Measurements from ENCODE around the gene FGF13. TPM values are rescaled to one million over a fixed set of nuclear protein-coding genes. Genes with fewer than 3 reads are reported as not detected.
A peak's percentile ranks its signal among the peaks of the same experiment; 100 is the strongest.

FGF13 gene
- total RNA-seq, 1 experiment from 2014 or later: 0.75 TPM

DNA sequence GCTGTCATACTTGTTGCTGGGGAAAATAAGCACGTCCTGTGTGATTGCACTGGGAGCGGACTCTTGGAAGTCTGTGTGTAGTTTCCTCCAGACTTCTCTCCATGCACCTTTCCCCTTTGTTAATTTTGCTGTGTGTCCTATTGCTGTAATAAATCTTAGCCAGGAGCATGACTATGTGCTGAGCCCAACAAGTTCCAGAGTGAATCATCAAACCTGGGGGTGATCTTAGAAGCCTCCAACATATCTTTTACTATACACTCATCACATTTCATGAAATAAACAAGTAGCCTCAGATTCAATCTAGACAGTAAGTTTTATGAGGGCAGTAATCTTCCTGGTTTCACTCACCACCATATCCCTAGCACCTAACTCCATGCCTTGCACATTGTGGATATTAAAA, 43.3 kb upstream of the FGF13 start:
- Mint-ChIP-seq H3K9me3 (ENCODE audit: unreplicated experiment) (no peaks in the 10 kb centered on the region), H3K27me3 (ENCODE audit: insufficient read depth, unreplicated experiment) (no peaks in the 10 kb centered on the region), H3K4me3 (ENCODE audit: unreplicated experiment) (no peak overlapping the region), H3K4me1 (ENCODE audit: insufficient read depth, unreplicated experiment) (no peaks in the 10 kb centered on the region), H3K36me3 (ENCODE audit: insufficient read depth, unreplicated experiment) (no peaks in the 10 kb centered on the region), H3K27ac (ENCODE audit: low read depth, unreplicated experiment) (no peak overlapping the region)
- ChIA-PET POLR2A (no interaction called here), CTCF (interaction anchor here (0.7 to 3.7 kb wide), 5 partner anchors 9 to 805 kb away, joined by 3 to 23 read pairs (median 3); no protein-coding TSS in a partner anchor)
- intact Hi-C loops (cut with micrococcal nuclease): loop anchor here (5.0 kb wide), 2 partner anchors 1217 to 1907 kb away; no protein-coding TSS in a partner anchor
- peak; percentile 14 for DNase-seq (ENCODE audit: unreplicated experiment)
- no TSS peak for BruUV-seq (replicated peaks)
- TF ChIP-seq, protein P1, sequence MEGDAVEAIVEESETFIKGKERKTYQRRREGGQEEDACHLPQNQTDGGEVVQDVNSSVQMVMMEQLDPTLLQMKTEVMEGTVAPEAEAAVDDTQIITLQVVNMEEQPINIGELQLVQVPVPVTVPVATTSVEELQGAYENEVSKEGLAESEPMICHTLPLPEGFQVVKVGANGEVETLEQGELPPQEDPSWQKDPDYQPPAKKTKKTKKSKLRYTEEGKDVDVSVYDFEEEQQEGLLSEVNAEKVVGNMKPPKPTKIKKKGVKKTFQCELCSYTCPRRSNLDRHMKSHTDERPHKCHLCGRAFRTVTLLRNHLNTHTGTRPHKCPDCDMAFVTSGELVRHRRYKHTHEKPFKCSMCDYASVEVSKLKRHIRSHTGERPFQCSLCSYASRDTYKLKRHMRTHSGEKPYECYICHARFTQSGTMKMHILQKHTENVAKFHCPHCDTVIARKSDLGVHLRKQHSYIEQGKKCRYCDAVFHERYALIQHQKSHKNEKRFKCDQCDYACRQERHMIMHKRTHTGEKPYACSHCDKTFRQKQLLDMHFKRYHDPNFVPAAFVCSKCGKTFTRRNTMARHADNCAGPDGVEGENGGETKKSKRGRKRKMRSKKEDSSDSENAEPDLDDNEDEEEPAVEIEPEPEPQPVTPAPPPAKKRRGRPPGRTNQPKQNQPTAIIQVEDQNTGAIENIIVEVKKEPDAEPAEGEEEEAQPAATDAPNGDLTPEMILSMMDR (IDR thresholded peaks at IDR 0.05; ENCODE audit: unreplicated experiment): no peak

DNA sequence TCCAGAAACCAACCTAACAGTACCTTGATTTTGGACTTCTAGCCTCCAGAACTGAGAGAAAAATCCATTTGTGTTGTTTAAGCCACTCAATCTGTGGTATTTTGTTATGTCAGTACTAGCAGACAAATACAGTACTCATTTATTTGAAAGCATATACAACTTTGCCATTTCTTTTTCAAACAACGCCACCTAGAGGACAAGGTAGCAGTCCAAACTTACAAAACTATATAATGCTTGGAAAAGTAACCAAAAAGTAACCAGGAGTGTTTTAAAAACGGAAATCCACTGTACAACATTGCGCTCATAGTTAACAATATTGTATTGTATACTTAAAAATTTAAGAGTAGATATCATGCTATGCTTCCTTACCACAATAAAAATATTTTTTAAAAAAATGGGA, 37.0 kb upstream of the FGF13 start:
- no peaks in the 10 kb centered on the region for H3K4me1 Mint-ChIP-seq (ENCODE audit: insufficient read depth, unreplicated experiment)
- no peaks in the 10 kb centered on the region for H3K36me3 Mint-ChIP-seq (ENCODE audit: insufficient read depth, unreplicated experiment)
- CTCF ChIA-PET: interaction anchor here (0.6 to 2.3 kb wide), 18 partner anchors 12 to 1897 kb away, joined by 3 to 17 read pairs (median 4); no protein-coding TSS in a partner anchor
- peak; percentile 41 for DNase-seq (ENCODE audit: unreplicated experiment)
- H3K4me3 Mint-ChIP-seq (ENCODE audit: unreplicated experiment): no peak overlapping the region
- POLR2A ChIA-PET: no interaction called here
- H3K27me3 Mint-ChIP-seq (ENCODE audit: insufficient read depth, unreplicated experiment): no peaks in the 10 kb centered on the region
- H3K9me3 Mint-ChIP-seq (ENCODE audit: unreplicated experiment): no peaks in the 10 kb centered on the region
- TF ChIP-seq, protein P1 (IDR thresholded peaks at IDR 0.05; ENCODE audit: unreplicated experiment): peak; percentile 54
- no peak overlapping the region for H3K27ac Mint-ChIP-seq (ENCODE audit: low read depth, unreplicated experiment)
- BruUV-seq (replicated peaks): no TSS peak
- intact Hi-C loops (cut with micrococcal nuclease): no loop called here

DNA sequence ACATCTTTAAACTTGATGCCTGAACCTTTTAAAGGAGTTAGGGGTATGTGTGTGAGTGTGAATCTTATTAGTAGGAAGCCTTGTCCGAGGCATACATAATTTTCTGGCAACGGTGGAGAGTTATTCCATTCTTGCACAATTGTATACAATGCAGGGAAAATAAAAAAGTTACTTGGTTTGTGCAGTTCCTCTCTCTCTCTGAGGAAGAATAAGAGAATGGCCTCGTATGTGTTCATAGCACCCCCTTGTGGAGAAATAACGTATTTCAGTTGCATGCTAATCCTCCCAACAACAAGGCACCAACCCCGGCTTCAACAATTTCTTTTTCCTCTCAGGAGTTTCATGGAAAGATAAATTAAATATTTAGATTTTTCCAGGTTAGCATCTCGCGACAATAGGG, 33.7 kb upstream of the FGF13 start:
- TF ChIP-seq, protein P1 (IDR thresholded peaks at IDR 0.05; ENCODE audit: unreplicated experiment): peak; percentile 80
- Mint-ChIP-seq H3K4me3 (ENCODE audit: unreplicated experiment) (no peak overlapping the region), H3K36me3 (ENCODE audit: insufficient read depth, unreplicated experiment) (no peaks in the 10 kb centered on the region), H3K9me3 (ENCODE audit: unreplicated experiment) (no peaks in the 10 kb centered on the region), H3K27ac (ENCODE audit: low read depth, unreplicated experiment) (no peak overlapping the region), H3K27me3 (ENCODE audit: insufficient read depth, unreplicated experiment) (peaks cover 19% of the 10 kb centered on the region), H3K4me1 (ENCODE audit: insufficient read depth, unreplicated experiment) (no peaks in the 10 kb centered on the region)
- BruUV-seq (replicated peaks): no TSS peak
- CTCF ChIA-PET: interaction anchor here (0.6 to 2.4 kb wide), 14 partner anchors 8 to 565 kb away, joined by 3 to 18 read pairs (median 6); no protein-coding TSS in a partner anchor
- peak; percentile 66 for DNase-seq (ENCODE audit: unreplicated experiment)
- intact Hi-C loops (cut with micrococcal nuclease): loop anchor here (1.0 to 2.0 kb wide), 3 partner anchors 446 to 617 kb away; no protein-coding TSS in a partner anchor
- POLR2A ChIA-PET: interaction anchor here (0.6 kb wide), 1 partner anchor 564 kb away, joined by 3 read pairs; no protein-coding TSS in a partner anchor

DNA sequence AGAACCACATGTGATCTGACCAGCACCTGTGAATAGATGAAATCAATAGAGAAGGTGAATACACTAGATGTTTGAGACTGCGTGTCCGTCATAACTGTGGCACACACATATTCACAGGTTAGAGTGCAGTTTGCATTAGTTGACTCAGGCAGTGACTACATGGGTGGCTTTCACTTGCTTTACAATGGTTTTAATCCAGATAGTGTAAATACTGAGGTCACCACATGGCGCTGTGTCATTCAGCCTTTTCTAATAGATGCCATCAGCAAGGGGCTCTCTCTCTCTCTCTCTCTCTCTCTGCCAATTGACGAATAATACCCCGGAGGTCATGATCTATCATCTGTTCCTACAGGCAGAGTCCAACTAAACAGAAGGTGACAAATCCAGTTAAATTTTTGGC, 30.7 kb upstream of the FGF13 start:
- POLR2A ChIA-PET: no interaction called here
- no peak overlapping the region for H3K4me3 Mint-ChIP-seq (ENCODE audit: unreplicated experiment)
- no peaks in the 10 kb centered on the region for H3K4me1 Mint-ChIP-seq (ENCODE audit: insufficient read depth, unreplicated experiment)
- TF ChIP-seq, protein P1 (IDR thresholded peaks at IDR 0.05; ENCODE audit: unreplicated experiment): no peak
- no TSS peak for BruUV-seq (replicated peaks)
- peaks cover 38% of the 10 kb centered on the region for H3K27me3 Mint-ChIP-seq (ENCODE audit: insufficient read depth, unreplicated experiment)
- no peaks in the 10 kb centered on the region for H3K9me3 Mint-ChIP-seq (ENCODE audit: unreplicated experiment)
- CTCF ChIA-PET: interaction anchor here (0.8 to 1.7 kb wide), 3 partner anchors 545 to 829 kb away, joined by 3 to 4 read pairs (median 4); no protein-coding TSS in a partner anchor
- intact Hi-C loops (cut with micrococcal nuclease): no loop called here
- no peak for DNase-seq (ENCODE audit: unreplicated experiment)
- H3K36me3 Mint-ChIP-seq (ENCODE audit: insufficient read depth, unreplicated experiment): no peaks in the 10 kb centered on the region
- H3K27ac Mint-ChIP-seq (ENCODE audit: low read depth, unreplicated experiment): no peak overlapping the region

All from MCF 10A (cell line).